Skeletal muscle satellite cell (primary cell): ENCODE data around the gene CLASP1.

Experiments
- H3K27me3 ChIP-seq: 2 replicates; pipeline ENCODE4 v1.7.0; 2013; ENCODE audit warnings: low read length; ENCODE audit not compliant: control insufficient read depth, insufficient read depth
- H3K36me3 ChIP-seq: 2 replicates; pipeline ENCODE4 v1.7.0; 2013; ENCODE audit warnings: mild to moderate bottlenecking, control low read depth, low read length; ENCODE audit not compliant: insufficient read depth
- H3K4me1 ChIP-seq: 2 replicates; pipeline ENCODE4 v1.7.0; 2013; ENCODE audit warnings: low read length; ENCODE audit not compliant: control insufficient read depth, insufficient read depth
- H3K4me2 ChIP-seq: 2 replicates; pipeline ENCODE4 v1.7.0; 2013; ENCODE audit warnings: mild to moderate bottlenecking, low read length
- H3K4me3 ChIP-seq: 2 replicates; pipeline ENCODE4 v1.7.0; 2013; ENCODE audit warnings: low read length
- H3K9ac ChIP-seq: 2 replicates; pipeline ENCODE4 v1.7.0; 2013; ENCODE audit warnings: mild to moderate bottlenecking, low read depth, low read length, moderate library complexity
- H3K9me3 ChIP-seq: replicated peaks from 2 replicates; pipeline ENCODE4 v1.7.0; 2013; ENCODE audit warnings: mild to moderate bottlenecking, control low read depth, low read length

The CLASP1 gene

DNA sequence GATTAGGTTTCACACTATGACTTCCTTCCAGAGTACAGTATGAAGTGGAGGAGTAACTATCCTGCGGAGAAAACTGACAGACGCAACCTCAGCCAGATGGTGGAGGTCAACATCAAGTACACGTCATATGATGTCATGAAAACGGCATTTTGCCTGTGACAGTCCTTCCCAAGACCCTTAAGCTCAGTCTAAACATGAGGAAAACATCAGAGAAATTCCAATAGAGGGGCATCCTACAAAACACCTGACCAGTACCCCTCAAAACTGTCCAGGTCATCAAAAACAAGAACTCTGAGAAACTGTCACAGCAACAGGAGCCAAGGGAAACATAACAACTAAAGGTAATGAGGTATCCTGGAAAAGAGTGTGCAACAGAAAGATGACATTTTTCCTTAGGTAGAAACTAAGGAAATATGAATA lies 116.9 kb downstream of the CLASP1 start:
- Histone ChIP-seq H3K4me2 (peak overlapping the region; percentile 61), H3K9ac (no peak overlapping the region), H3K9me3 (no peaks in the 10 kb centered on the region), H3K36me3 (peaks cover 1% of the 10 kb centered on the region), H3K4me1 (peaks cover 28% of the 10 kb centered on the region), H3K27me3 (no peaks in the 10 kb centered on the region), H3K4me3 (no peak overlapping the region)

DNA sequence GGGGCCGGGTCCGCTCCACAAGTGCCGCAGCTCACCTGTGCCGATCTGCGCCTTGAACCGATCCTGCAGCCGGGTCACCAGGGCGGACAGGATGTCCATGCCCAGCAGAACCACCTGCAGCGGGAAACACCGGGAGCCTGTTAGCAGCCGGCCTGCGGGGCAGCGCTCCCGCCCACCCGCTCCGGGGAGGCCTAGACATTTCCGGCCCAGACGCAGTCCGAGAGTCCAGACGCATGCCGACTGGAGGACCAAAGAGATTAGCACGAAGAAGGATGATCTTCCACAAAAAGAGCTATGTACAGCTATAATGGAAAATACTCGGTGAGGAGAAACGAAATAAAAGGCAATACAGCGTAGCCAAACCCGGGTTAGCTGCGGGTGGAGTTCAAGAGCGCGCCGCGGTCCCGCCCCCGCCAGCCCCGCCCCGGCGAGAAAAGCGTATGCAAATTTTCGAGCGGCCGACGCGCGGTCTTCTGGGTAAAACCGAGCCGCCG lies 119.0 kb downstream of the CLASP1 start:
- no peaks in the 10 kb centered on the region for H3K9me3 ChIP-seq
- H3K36me3 ChIP-seq: peaks cover 15% of the 10 kb centered on the region
- no peaks in the 10 kb centered on the region for H3K27me3 ChIP-seq
- peak overlapping the region; percentile 87 for H3K4me2 ChIP-seq
- H3K4me3 ChIP-seq: peak overlapping the region; percentile 92
- peaks cover 28% of the 10 kb centered on the region for H3K4me1 ChIP-seq
- H3K9ac ChIP-seq: peak overlapping the region; percentile 94

DNA sequence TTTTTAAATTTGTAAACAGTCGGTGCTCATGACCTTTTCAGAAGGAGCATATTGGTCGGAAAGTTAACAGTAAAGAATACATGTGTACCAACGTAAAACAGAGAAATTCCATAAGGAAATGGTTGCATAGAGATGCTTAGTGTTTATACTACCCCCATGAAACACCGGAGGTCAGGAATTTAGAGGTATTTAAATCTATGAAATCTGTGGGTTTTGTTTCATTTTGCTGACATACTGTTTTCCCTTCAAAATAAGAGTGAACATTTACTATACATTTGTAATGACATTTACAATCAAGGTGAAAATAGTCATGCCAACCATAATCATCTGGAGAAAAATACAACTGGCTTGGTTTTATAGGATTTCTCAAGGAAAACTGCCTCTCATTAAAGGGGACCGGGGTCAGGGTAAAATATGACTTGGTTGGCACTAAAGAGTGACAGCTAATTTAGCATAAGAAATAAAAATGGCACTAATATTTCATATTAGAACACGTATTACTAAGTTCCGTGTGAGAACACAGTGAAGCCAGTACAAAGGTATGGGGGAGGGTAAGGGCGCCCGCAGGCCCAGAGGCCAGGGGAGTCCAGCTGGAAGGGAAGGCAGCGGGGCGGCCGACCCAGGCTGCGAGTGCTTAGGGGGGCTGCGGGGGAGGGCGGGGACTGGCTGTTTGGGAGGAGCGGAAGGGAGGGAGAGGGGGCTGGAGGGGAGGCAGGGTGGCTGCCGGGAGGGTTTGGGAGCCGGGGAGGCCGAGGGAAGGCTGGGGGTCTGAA lies 119.6 kb downstream of the CLASP1 start:
- Histone ChIP-seq H3K9ac (peak overlapping the region; percentile 94), H3K36me3 (peaks cover 22% of the 10 kb centered on the region), H3K27me3 (no peaks in the 10 kb centered on the region), H3K4me2 (peak overlapping the region; percentile 87), H3K9me3 (no peaks in the 10 kb centered on the region), H3K4me3 (peak overlapping the region; percentile 92), H3K4me1 (peaks cover 28% of the 10 kb centered on the region)

DNA sequence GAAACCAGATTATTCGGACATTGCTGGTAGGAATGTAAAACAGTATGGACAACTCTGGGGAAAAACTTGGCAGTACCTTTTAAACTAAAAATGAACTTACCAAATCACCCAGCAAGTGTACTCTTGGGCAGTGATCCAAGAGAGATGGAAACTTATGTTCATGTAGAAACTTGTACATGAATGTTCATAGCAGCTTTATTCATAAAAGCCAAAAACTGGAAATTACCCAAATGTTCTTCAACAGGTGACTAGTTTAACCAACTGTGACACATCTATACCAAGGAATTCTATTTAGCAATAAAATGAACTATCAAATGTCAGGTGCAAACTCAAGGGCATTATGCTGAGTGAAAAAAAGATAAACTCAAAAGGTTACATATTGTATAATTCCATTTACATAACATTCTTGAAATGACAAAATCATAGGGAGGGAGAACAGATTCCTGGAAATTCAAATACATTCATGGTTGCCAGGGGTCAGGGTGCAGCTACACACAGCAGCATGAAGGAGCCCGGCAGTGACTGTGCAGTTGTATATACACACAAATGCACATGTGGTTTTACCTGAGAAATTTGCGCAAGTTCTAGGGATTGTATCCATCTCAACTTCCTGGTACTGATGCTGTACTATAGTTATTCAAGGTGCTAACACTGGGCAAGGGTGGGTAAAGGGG lies 122.1 kb downstream of the CLASP1 start:
- no peak overlapping the region for H3K9ac ChIP-seq
- no peak overlapping the region for H3K4me3 ChIP-seq
- H3K9me3 ChIP-seq: no peaks in the 10 kb centered on the region
- H3K36me3 ChIP-seq: peaks cover 32% of the 10 kb centered on the region
- peaks cover 23% of the 10 kb centered on the region for H3K4me1 ChIP-seq
- H3K4me2 ChIP-seq: no peak overlapping the region
- no peaks in the 10 kb centered on the region for H3K27me3 ChIP-seq

DNA sequence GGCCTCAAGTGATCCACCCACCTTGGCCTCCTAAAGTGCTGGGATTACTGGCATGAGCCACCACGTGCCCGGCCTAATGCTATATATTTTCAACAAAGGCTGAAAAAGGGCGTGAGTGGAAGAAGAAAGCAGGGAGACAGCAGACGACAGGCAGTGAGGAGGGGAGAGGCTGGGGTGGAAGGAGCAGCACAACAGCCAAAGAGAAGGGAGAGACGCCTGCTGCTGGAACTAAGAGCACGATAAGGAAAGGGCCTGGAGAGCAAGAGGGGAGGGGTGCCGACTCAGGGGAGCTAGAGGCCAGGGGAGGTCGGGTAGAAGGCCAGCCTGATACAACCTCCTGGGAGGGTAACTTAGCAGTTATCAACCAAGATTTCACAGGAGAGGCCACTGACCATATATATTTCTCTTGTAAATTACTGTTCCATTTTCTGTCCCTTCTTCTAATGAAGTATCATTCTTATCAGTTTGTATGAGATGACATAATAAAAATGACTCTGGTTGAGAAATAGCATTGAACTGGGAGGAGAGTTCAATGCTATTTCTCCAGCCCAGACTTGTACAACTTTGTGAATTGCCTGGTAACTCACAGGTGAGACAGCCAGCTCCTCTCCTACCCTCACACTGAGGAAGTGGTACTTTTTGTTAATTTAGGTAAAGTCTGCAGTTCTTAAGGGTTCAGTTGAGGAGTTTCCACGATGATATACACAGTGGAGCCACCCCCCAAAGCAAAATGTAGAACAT lies 124.4 kb downstream of the CLASP1 start:
- Histone ChIP-seq H3K36me3 (peaks cover 51% of the 10 kb centered on the region), H3K4me1 (peaks cover 34% of the 10 kb centered on the region)

DNA sequence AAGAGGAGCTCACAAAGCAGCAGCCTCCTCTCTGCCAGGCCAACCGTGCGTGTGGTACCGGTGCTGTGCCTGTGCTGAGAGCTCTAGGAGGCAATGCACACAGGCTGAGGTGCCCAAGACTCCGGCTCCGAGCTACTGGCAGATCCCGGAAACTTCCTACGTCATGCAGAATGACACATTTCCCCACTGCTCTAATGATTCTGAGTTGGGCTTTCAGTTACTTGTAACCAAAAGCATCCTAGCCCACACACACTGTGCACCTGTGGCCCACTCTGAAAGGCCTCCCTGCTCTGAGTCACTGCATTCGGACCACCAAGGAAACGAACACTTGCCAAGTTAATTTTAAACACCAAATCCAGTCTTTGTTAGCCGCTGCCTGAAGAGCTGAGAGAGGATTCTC lies 127.9 kb downstream of the CLASP1 start:
- Histone ChIP-seq H3K4me2 (no peak overlapping the region), H3K36me3 (peaks cover 58% of the 10 kb centered on the region), H3K4me1 (peaks cover 16% of the 10 kb centered on the region), H3K9me3 (no peaks in the 10 kb centered on the region), H3K9ac (no peak overlapping the region), H3K27me3 (no peaks in the 10 kb centered on the region), H3K4me3 (no peak overlapping the region)

More for the DNA sequence above, 124.4 kb downstream of the CLASP1 start:
- no peaks in the 10 kb centered on the region for H3K9me3 ChIP-seq
- no peak overlapping the region for H3K9ac ChIP-seq
- H3K4me2 ChIP-seq: no peak overlapping the region
- no peak overlapping the region for H3K4me3 ChIP-seq
- H3K27me3 ChIP-seq: no peaks in the 10 kb centered on the region

DNA sequence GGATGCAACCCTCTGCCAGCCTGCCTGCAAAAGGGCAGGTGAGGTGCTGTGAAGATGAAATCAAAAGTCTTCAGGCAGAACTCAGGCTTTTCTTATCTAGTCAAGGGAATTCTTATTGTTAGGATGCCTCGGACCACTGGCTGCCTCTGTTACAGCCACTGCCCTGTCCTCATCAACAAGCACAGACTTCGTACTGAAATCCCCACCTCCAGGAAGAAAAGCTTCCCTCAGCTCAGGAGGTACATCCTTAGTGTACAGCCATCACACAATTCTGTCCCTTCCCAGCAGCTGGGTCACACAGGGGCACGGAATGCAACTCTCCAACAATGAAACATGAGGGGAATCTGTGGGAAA lies 128.6 kb downstream of the CLASP1 start:
- H3K27me3 ChIP-seq: no peaks in the 10 kb centered on the region
- peaks cover 58% of the 10 kb centered on the region for H3K36me3 ChIP-seq
- no peak overlapping the region for H3K4me3 ChIP-seq
- H3K4me2 ChIP-seq: no peak overlapping the region
- H3K9me3 ChIP-seq: no peaks in the 10 kb centered on the region
- no peak overlapping the region for H3K9ac ChIP-seq
- peaks cover 16% of the 10 kb centered on the region for H3K4me1 ChIP-seq

DNA sequence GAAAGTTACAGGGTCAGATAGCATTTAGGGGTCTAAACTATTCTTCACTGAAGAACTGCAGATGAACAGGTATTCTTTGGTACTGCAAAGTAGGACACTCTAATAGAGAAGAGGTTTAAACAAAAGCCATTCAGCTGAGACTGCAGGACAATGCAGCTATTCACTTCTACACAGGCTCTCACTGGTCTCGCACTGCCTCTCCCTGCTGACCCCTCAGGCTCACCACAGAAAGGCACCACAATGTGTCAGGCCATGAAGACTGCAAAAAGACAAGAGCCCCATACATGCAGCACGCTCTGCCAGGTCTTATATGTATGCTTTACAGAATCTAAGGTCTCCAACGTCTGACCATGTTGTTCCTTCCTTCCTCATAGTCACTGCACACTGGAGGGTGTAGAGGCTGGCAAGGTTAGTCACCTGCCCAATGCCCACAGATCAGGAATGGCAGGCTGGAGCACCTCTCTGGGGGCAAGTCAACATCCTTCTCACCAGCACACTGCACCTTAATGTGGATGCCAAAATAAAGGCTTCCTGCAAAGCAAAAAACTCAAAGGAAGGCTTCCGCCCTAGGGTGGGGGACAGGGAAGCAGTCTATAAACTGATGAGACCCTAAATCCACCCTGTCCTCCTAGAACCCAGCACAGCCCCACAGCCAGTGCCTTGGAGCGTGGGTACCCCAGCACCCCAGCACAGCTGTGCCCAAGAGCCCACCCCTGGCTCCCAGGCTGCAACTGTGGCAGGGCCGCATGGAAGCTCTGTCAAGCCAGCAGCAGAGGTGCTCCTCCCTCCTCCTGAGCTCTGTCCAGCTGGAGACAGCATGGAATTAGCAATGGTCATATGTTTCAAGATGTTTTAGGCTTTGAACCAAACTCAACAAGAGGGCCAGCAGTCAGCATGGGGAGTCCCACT lies 129.3 kb downstream of the CLASP1 start:
- Histone ChIP-seq H3K9me3 (no peaks in the 10 kb centered on the region), H3K9ac (no peak overlapping the region), H3K27me3 (no peaks in the 10 kb centered on the region), H3K4me1 (peaks cover 16% of the 10 kb centered on the region), H3K4me2 (no peak overlapping the region), H3K4me3 (no peak overlapping the region), H3K36me3 (peaks cover 57% of the 10 kb centered on the region)

DNA sequence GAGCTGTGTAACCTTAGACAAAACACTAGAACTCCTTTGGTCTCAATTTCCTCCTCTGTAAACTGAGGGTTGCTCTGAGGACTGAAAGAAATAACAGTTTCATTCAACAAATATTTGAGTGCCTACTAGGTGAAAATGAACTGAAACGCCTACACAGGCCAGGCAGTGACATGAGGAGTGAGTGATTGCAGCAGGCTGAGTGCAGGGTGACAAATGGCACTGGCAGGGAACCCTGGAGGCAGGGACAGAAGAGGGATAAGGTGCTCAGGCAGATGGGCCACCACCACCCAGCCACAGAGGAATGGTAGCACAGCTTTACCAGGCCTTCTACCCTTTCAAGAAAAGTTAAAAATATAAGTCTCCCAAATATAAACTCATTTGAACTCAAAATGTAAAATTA lies 130.1 kb downstream of the CLASP1 start:
- H3K9ac ChIP-seq: no peak overlapping the region
- H3K9me3 ChIP-seq: no peaks in the 10 kb centered on the region
- H3K4me3 ChIP-seq: no peak overlapping the region
- H3K4me1 ChIP-seq: peaks cover 16% of the 10 kb centered on the region
- no peaks in the 10 kb centered on the region for H3K27me3 ChIP-seq
- H3K4me2 ChIP-seq: no peak overlapping the region
- peaks cover 58% of the 10 kb centered on the region for H3K36me3 ChIP-seq

DNA sequence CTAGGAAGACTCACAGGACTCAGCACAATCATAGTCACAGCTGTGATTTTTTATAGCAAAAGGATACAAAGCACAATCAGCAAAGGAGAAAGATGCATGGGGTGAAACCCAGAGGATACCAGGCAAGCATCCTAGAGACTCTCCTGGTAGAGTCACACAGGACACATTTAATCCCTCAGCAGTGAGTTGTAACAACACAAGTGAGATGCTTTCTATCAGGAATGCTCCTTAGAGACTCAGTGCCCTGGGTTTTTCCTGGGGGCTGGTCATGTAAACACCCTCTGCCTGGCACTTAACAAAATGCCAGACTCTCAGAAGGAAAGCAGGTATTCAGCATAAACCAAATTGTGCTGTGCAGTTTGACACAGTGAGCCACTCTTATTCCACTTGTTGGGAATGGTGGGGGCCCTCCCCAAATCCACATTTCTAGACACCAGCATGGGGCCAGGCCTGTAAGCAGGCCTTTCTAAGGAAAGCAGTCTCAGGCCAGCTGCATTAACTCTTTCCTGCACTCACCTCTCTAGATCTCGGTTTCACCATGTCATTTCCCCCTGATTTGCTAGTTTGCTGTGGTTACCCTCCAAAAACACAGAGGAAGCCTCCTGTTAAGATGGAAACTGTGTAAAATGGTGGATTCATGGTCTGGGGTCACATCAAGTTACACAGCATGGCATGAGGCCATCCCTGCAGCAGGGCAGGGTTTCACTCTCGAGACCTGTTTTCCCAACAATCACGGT lies 135.5 kb downstream of the CLASP1 start:
- no peak overlapping the region for H3K4me3 ChIP-seq
- H3K4me1 ChIP-seq: no peaks in the 10 kb centered on the region
- H3K4me2 ChIP-seq: no peak overlapping the region
- H3K9me3 ChIP-seq: no peaks in the 10 kb centered on the region
- H3K27me3 ChIP-seq: no peaks in the 10 kb centered on the region
- no peak overlapping the region for H3K9ac ChIP-seq
- peaks cover 40% of the 10 kb centered on the region for H3K36me3 ChIP-seq
